Loucy (cell line): ENCODE data around the gene CEP112.

Source experiments
- H2AFZ ChIP-seq: fragments of 200-600 bp; sonication (generic); 2 replicates; pipeline ENCODE4 v1.6.0; 2016; ENCODE audit warnings: antibody characterized with exemption, mild to moderate bottlenecking, low read length, moderate library complexity
- H3F3A ChIP-seq: fragments of 200-600 bp; 2 replicates; pipeline ENCODE4 v1.6.0; 2016; ENCODE audit warnings: antibody characterized with exemption, low read depth, mild to moderate bottlenecking
- H3K27me3 ChIP-seq: fragments of 200-600 bp; sonication (generic); 2 replicates; pipeline ENCODE4 v1.6.1; 2014; ENCODE audit warnings: low read length, mild to moderate bottlenecking; ENCODE audit not compliant: insufficient read depth, poor library complexity, severe bottlenecking
- H3K36me3 ChIP-seq: fragments of 200-600 bp; sonication (generic); 2 replicates; pipeline ENCODE4 v1.6.1; 2016; ENCODE audit warnings: low read length; ENCODE audit not compliant: insufficient read depth
- H3K4me1 ChIP-seq: fragments of 200-600 bp; sonication (generic); 2 replicates; pipeline ENCODE4 v1.5.1; 2014; ENCODE audit warnings: low read length, mild to moderate bottlenecking; ENCODE audit not compliant: insufficient read depth, poor library complexity, severe bottlenecking
- H3K4me2 ChIP-seq: fragments of 200-600 bp; sonication (generic); 2 replicates; pipeline ENCODE4 v1.6.0; 2014; ENCODE audit warnings: antibody characterized with exemption, low read length, low read depth, mild to moderate bottlenecking; ENCODE audit not compliant: poor library complexity, severe bottlenecking
- H3K4me3 ChIP-seq: fragments of 200-600 bp; sonication (generic); 2 replicates; pipeline ENCODE4 v1.5.1; 2014; ENCODE audit warnings: low read length, mild to moderate bottlenecking, mixed read lengths; ENCODE audit not compliant: poor library complexity, severe bottlenecking
- H3K79me2 ChIP-seq: fragments of 200-600 bp; sonication (generic); 2 replicates; pipeline ENCODE4 v1.6.1; 2014; ENCODE audit warnings: low read length; ENCODE audit not compliant: insufficient read depth
- H3K9ac ChIP-seq: fragments of 200-600 bp; sonication (generic); 2 replicates; pipeline ENCODE4 v1.6.0; 2014; ENCODE audit warnings: mild to moderate bottlenecking, low read depth, low read length, moderate library complexity; ENCODE audit not compliant: poor library complexity, severe bottlenecking
- H3K9me2 ChIP-seq: fragments of 200-600 bp; sonication (generic); replicated peaks from 2 replicates; pipeline ENCODE4 v1.6.1; 2016; ENCODE audit warnings: low read depth, low read length, mixed read lengths
- H3K9me3 ChIP-seq: fragments of 200-600 bp; sonication (generic); 2 replicates; pipeline ENCODE4 v1.6.1; 2014; ENCODE audit warnings: mild to moderate bottlenecking, antibody characterized with exemption, low read length, low read depth; ENCODE audit not compliant: insufficient read depth
- H4K20me1 ChIP-seq: fragments of 200-600 bp; sonication (generic); 2 replicates; pipeline ENCODE4 v1.6.0; 2014; ENCODE audit warnings: antibody characterized with exemption, low read length, mild to moderate bottlenecking; ENCODE audit not compliant: insufficient read depth, poor library complexity, severe bottlenecking
- EZH2phosphoT487 ChIP-seq: fragments of 200-600 bp; IDR thresholded peaks from 2 replicates; pipeline ENCODE4 v1.6.1; 2018; ENCODE audit warnings: antibody characterized with exemption, mild to moderate bottlenecking, moderate library complexity, borderline replicate concordance
- TF ChIP-seq, protein P1 (sequence below): fragments of 200-600 bp; sonication (generic); conservative IDR thresholded peaks from 2 replicates; pipeline ENCODE4 v1.5.1; 2014; ENCODE audit warnings: mild to moderate bottlenecking, antibody characterized with exemption, low read length

The CEP112 gene

DNA sequence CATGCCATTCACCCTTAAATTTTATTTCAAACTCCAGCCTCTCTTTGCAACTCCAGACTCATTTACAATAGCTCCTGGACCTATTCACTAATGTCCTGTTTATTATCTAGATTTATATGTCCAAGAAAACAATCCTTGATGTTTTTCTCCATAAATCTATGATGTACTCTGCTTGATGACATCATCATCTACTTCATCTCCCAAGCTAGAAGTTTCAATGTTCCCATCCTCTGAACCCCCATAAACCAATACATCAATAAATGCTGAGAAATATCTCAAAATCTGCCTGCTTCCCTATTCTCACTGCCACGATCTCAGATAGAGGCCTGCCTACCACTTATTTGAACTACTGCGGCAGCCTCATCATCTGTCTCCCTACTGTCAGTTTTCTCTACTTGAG lies 4.2 kb downstream of the CEP112 start:
- H3K4me1 ChIP-seq = peaks cover 10% of the 10 kb centered on the region
- no peaks in the 10 kb centered on the region for H3K36me3 ChIP-seq
- no peaks in the 10 kb centered on the region for H3F3A ChIP-seq
- no peaks in the 10 kb centered on the region for H3K9me3 ChIP-seq
- H2AFZ ChIP-seq = no peak overlapping the region
- no peaks in the 10 kb centered on the region for H3K27me3 ChIP-seq
- TF ChIP-seq, protein P1, sequence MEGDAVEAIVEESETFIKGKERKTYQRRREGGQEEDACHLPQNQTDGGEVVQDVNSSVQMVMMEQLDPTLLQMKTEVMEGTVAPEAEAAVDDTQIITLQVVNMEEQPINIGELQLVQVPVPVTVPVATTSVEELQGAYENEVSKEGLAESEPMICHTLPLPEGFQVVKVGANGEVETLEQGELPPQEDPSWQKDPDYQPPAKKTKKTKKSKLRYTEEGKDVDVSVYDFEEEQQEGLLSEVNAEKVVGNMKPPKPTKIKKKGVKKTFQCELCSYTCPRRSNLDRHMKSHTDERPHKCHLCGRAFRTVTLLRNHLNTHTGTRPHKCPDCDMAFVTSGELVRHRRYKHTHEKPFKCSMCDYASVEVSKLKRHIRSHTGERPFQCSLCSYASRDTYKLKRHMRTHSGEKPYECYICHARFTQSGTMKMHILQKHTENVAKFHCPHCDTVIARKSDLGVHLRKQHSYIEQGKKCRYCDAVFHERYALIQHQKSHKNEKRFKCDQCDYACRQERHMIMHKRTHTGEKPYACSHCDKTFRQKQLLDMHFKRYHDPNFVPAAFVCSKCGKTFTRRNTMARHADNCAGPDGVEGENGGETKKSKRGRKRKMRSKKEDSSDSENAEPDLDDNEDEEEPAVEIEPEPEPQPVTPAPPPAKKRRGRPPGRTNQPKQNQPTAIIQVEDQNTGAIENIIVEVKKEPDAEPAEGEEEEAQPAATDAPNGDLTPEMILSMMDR = no peak
- TF ChIP-seq EZH2phosphoT487 = no peak
- no peaks in the 10 kb centered on the region for H3K9me2 ChIP-seq
- H4K20me1 ChIP-seq = no peaks in the 10 kb centered on the region
- no peak overlapping the region for H3K9ac ChIP-seq
- no peak overlapping the region for H3K4me3 ChIP-seq
- no peaks in the 10 kb centered on the region for H3K79me2 ChIP-seq
- no peak overlapping the region for H3K4me2 ChIP-seq

DNA sequence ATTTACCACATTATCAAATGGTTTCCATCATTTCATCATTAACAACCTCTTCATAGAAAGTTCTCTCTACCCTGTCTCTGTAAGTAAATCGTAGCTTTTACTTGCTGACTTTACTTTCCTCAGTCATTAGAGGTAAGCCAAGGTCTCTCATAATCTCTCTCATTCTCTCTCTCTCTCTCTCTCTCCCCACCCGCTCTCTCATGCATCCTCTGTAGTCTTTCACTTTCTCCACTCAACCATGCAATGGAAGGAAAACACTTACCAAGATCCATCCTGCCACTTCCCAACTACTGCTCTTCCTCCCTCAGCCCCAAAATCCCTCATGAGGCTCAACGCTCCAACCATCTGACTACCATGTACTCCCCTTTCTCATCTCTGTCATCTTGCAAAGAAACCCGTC lies 6.1 kb downstream of the CEP112 start:
- Histone ChIP-seq H4K20me1 (no peaks in the 10 kb centered on the region), H3K4me2 (no peak overlapping the region)
- TF ChIP-seq, protein P1 = no peak
- no peak for TF ChIP-seq EZH2phosphoT487

DNA sequence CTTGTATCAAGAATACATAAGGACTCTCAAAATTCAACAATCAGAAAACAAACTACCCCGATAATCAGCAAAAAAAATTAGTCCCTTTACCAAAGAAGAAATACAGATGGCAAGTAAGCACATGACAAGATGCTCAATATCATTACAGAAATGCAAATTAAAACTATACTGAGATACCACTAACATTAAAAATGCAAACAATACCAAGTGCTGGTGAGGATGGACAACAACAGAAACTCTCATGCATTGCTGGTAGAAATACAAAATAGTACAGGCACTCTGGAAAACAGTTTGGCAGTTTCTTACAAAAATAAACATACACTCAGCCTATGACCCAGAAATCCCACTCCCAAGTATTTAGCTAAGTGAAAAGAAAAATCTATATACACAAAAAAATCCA lies 7.5 kb downstream of the CEP112 start:
- H3K4me3 ChIP-seq = no peak overlapping the region

More for the DNA sequence above, 6.1 kb downstream of the CEP112 start:
- Histone ChIP-seq H3K36me3 (no peaks in the 10 kb centered on the region), H2AFZ (no peak overlapping the region), H3K79me2 (no peaks in the 10 kb centered on the region), H3K4me1 (no peaks in the 10 kb centered on the region), H3K4me3 (no peak overlapping the region), H3K9me3 (no peaks in the 10 kb centered on the region), H3F3A (no peaks in the 10 kb centered on the region), H3K9me2 (no peaks in the 10 kb centered on the region), H3K27me3 (no peaks in the 10 kb centered on the region), H3K9ac (no peak overlapping the region)

More for the DNA sequence above, 7.5 kb downstream of the CEP112 start:
- no peaks in the 10 kb centered on the region for H3K36me3 ChIP-seq
- no peaks in the 10 kb centered on the region for H4K20me1 ChIP-seq
- no peak overlapping the region for H3K4me2 ChIP-seq
- H2AFZ ChIP-seq = no peak overlapping the region
- H3K9ac ChIP-seq = no peak overlapping the region
- H3K9me3 ChIP-seq = no peaks in the 10 kb centered on the region
- H3K4me1 ChIP-seq = no peaks in the 10 kb centered on the region
- no peaks in the 10 kb centered on the region for H3K9me2 ChIP-seq
- H3K27me3 ChIP-seq = no peaks in the 10 kb centered on the region
- H3K79me2 ChIP-seq = no peaks in the 10 kb centered on the region
- TF ChIP-seq, protein P1 = no peak
- no peak for TF ChIP-seq EZH2phosphoT487
- no peaks in the 10 kb centered on the region for H3F3A ChIP-seq
